Measurements from ENCODE around the gene TBRG1. TPM values are rescaled to one million over a fixed set of nuclear protein-coding genes. Genes with fewer than 3 reads are reported as not detected.

The TBRG1 gene
- total RNA-seq, 4 donors from 2014 or later: 19.8 to 44.0 (median 30.3) TPM

DNA sequence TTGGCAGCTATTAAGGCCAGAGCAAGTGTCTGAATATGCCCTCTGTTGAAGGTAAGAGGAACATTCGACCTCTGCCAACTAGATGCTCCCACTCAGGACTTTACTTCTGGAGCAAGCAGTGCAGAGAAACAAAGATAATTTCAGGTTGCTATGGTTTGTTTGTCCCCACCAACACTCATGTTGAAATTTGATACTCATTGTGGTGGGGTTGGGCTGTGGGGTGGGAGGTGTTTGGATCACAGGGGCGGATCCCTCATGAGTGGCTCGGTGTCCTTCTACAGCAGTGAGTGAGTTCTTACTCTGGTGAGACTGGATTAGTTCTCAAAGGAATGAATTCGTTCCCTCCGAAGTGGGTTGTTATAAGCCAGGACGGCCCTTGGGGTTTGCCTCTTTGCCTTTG, 40.8 kb upstream of the TBRG1 start:
- intact Hi-C loops (cut with DNase I; ENCODE audit: low total_unique reads) (loop anchor here (10.0 kb wide), 1 partner anchor 507 kb away; no protein-coding TSS in a partner anchor), in situ Hi-C loops (cut with MboI; ENCODE audit: low pct_ligation_motif_present in 1 of 4, low pct_unique_long_range_greater_than_20kb in 1 of 4, low sequenced_read_pairs in 3 of 4) (loop anchor here in 3 of 4 donors (10.0 to 25.0 kb wide), 2 partner anchors 167 to 520 kb away; no protein-coding TSS in a partner anchor)
- WGBS, 2 donors (ENCODE audit: low coverage in 1 of 2): 73 to 81% methylated on average over 3 to 6 of the region's 6 CpGs
- Histone ChIP-seq H3K27me3 (peaks cover 42% of the 10 kb centered on the region), H3K27ac (no peak overlapping the region), H3K4me1 (peaks cover 0 to 12% (median 6%) of the 10 kb centered on the region in 4 donors), H3K36me3 (no peaks in the 10 kb centered on the region), H3K9me3 (no peaks in the 10 kb centered on the region), H3K4me3 (no peak overlapping the region)
- TF ChIP-seq POLR2AphosphoS5 (IDR thresholded peaks at IDR 0.05): no peak
- TF ChIP-seq POLR2A (IDR thresholded peaks at IDR 0.05): no peak
- no peak for TF ChIP-seq EP300 (IDR thresholded peaks at IDR 0.05; ENCODE audit: low read depth)
- TF ChIP-seq, protein P1, sequence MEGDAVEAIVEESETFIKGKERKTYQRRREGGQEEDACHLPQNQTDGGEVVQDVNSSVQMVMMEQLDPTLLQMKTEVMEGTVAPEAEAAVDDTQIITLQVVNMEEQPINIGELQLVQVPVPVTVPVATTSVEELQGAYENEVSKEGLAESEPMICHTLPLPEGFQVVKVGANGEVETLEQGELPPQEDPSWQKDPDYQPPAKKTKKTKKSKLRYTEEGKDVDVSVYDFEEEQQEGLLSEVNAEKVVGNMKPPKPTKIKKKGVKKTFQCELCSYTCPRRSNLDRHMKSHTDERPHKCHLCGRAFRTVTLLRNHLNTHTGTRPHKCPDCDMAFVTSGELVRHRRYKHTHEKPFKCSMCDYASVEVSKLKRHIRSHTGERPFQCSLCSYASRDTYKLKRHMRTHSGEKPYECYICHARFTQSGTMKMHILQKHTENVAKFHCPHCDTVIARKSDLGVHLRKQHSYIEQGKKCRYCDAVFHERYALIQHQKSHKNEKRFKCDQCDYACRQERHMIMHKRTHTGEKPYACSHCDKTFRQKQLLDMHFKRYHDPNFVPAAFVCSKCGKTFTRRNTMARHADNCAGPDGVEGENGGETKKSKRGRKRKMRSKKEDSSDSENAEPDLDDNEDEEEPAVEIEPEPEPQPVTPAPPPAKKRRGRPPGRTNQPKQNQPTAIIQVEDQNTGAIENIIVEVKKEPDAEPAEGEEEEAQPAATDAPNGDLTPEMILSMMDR (IDR thresholded peaks at IDR 0.05): no peak
- DNase-seq: no peak

DNA sequence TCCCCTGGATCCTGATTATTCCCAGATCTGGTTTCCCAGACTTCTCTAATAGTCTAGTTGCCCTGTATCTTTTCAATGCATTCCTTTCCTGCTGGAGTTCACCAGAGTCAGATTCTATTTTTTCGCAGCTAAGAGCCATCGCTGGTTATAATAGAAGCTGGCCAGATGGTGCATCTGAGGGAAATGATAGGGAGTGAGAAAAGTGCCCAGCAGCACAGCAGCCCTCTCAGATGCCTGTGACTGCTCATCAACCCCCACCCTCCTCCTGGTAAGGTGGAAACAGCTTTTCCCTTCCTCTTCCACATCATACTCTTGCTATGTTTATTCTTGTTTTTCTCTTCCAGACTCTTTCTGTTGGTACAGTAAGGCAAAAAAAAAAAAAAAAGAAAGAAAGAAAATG, 40.1 kb upstream of the TBRG1 start:
- DNase-seq: no peak
- TF ChIP-seq, protein P1 (IDR thresholded peaks at IDR 0.05): no peak
- TF ChIP-seq POLR2AphosphoS5 (IDR thresholded peaks at IDR 0.05) (no peak), EP300 (IDR thresholded peaks at IDR 0.05; ENCODE audit: low read depth) (no peak), POLR2A (IDR thresholded peaks at IDR 0.05) (no peak)
- Histone ChIP-seq H3K27me3 (peaks cover 49% of the 10 kb centered on the region), H3K27ac (no peak overlapping the region), H3K36me3 (no peaks in the 10 kb centered on the region), H3K4me1 (peaks cover 0 to 12% (median 6%) of the 10 kb centered on the region in 4 donors), H3K9me3 (no peaks in the 10 kb centered on the region), H3K4me3 (no peak overlapping the region)
- intact Hi-C loops (cut with DNase I; ENCODE audit: low total_unique reads): loop anchor here (10.0 kb wide), 1 partner anchor 508 kb away; no protein-coding TSS in a partner anchor
- WGBS, 2 donors (ENCODE audit: low coverage in 1 of 2): 86% methylated on average over 2 of the region's 2 CpGs; no CpG with 5 or more reads in 1 of the 2 donors
- in situ Hi-C loops (cut with MboI; ENCODE audit: low pct_ligation_motif_present in 1 of 4, low pct_unique_long_range_greater_than_20kb in 1 of 4, low sequenced_read_pairs in 3 of 4): loop anchor here in 3 of 4 donors (10.0 to 25.0 kb wide), 2 partner anchors 168 to 520 kb away; no protein-coding TSS in a partner anchor

DNA sequence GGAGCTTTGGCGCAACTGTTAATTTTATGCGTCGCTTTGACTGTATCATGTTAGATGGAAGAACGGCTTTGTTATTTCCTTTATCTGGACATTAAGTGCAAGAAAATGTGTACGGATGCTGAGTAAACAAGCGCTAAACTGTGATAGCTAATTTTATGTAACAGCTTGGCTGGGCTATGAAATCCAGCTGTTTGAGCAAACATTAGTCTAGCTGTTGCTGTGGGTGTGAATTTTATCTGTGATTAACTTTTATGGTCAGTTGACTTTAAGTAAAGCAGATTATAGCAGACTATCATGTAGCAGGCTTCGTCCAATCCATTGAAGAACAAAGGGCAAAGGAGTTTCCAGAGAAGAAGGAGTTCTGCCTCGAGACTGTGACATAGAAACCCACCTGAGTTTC, 38.9 kb upstream of the TBRG1 start:
- H3K4me1 ChIP-seq: peaks cover 0 to 12% (median 6%) of the 10 kb centered on the region in 4 donors
- in situ Hi-C loops (cut with MboI; ENCODE audit: low pct_ligation_motif_present in 1 of 4, low pct_unique_long_range_greater_than_20kb in 1 of 4, low sequenced_read_pairs in 3 of 4) (loop anchor here in 3 of 4 donors (10.0 to 25.0 kb wide), 2 partner anchors 169 to 521 kb away; no protein-coding TSS in a partner anchor), intact Hi-C loops (cut with DNase I; ENCODE audit: low total_unique reads) (loop anchor here (10.0 kb wide), 1 partner anchor 509 kb away; no protein-coding TSS in a partner anchor)
- DNase-seq: no peak
- H3K4me3 ChIP-seq: no peak overlapping the region
- whole genome bisulfite sequencing, 2 donors (ENCODE audit: low coverage in 1 of 2): 33 to 40% methylated on average over 6 to 8 of the region's 8 CpGs
- peaks cover 54% of the 10 kb centered on the region for H3K27me3 ChIP-seq
- H3K9me3 ChIP-seq: no peaks in the 10 kb centered on the region
- TF ChIP-seq, protein P1 (IDR thresholded peaks at IDR 0.05): no peak
- TF ChIP-seq EP300 (IDR thresholded peaks at IDR 0.05; ENCODE audit: low read depth): no peak
- no peak for TF ChIP-seq POLR2A (IDR thresholded peaks at IDR 0.05)
- no peak for TF ChIP-seq POLR2AphosphoS5 (IDR thresholded peaks at IDR 0.05)
- H3K27ac ChIP-seq: no peak overlapping the region
- no peaks in the 10 kb centered on the region for H3K36me3 ChIP-seq

DNA sequence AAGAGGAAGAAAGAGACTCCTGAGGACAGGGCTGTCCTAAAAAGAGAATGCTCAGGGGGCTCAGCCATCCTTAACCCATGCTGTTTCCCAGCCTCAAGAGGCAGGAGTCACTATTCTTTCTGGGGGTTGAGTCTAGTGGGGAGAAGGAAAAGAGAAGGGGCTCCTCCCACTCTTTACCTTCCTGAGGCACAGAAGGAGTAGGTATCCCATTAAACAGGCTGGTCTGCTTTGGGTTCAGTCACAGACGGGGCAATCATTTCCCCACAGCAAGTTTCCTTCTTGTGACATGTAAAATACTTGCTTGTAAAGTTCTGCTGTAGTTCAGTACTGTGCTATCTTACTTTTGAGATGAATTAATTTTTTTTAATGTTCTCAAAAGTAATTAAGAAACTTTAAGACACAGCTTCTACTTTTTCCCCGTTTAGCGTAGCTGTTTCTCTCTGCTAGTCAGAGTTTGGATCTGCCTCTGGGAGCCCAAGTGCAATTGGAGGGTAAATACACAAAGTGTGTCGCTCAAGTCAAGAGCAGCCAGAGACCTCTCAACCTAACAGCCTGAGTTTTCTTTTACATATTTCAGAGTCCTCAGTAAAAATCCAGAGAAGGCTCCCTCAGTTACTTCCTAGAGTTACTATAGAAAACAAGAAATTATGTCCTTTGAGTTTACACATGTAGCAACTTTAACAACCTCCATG, 37.8 kb upstream of the TBRG1 start:
- no peak for TF ChIP-seq POLR2AphosphoS5 (IDR thresholded peaks at IDR 0.05)
- no peak for TF ChIP-seq POLR2A (IDR thresholded peaks at IDR 0.05)
- TF ChIP-seq EP300 (IDR thresholded peaks at IDR 0.05; ENCODE audit: low read depth): no peak
- TF ChIP-seq, protein P1 (IDR thresholded peaks at IDR 0.05): no peak
- intact Hi-C loops (cut with DNase I; ENCODE audit: low total_unique reads) (loop anchor here (10.0 kb wide), 1 partner anchor 510 kb away; no protein-coding TSS in a partner anchor), in situ Hi-C loops (cut with MboI; ENCODE audit: low pct_ligation_motif_present in 1 of 4, low pct_unique_long_range_greater_than_20kb in 1 of 4, low sequenced_read_pairs in 3 of 4) (loop anchor here in 3 of 4 donors (5.0 to 25.0 kb wide), 3 partner anchors 168 to 523 kb away; no protein-coding TSS in a partner anchor)
- Histone ChIP-seq H3K4me1 (peaks cover 0 to 12% (median 6%) of the 10 kb centered on the region in 4 donors), H3K9me3 (no peaks in the 10 kb centered on the region), H3K36me3 (no peaks in the 10 kb centered on the region), H3K27me3 (peaks cover 56% of the 10 kb centered on the region), H3K27ac (no peak overlapping the region), H3K4me3 (no peak overlapping the region)
- DNase-seq: no peak
- 45 to 51% methylated on average over 3 to 4 of the region's 4 CpGs for WGBS, 2 donors (ENCODE audit: low coverage in 1 of 2)
